Measurements from ENCODE around the gene CCDC91.
"Not testable (repeated sequence)": the region's sequence is repeated elsewhere in the genome, so short reads cannot be mapped to it uniquely, and the experiment has no call there.

Gene CCDC91

DNA sequence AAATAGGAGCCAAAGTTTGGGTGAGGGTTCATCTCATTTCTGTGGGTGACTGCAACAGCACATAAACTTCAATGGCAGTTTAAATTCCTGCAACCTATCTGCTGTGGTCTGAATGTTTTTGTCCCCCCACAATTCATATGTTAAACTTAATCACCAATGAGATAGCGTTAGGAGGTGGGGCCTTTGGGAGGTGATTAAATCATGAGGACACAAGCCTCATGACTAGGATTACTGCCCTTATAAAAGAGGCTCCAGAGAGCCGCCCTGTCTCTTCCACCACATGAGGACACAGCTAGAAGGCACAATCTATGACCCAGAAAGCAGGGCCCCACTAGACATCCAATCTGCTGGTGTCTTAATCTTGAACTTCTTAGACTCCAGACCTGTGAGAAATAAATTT, 3.8 kb upstream of the CCDC91 start:
- DNase-seq: no peak

DNA sequence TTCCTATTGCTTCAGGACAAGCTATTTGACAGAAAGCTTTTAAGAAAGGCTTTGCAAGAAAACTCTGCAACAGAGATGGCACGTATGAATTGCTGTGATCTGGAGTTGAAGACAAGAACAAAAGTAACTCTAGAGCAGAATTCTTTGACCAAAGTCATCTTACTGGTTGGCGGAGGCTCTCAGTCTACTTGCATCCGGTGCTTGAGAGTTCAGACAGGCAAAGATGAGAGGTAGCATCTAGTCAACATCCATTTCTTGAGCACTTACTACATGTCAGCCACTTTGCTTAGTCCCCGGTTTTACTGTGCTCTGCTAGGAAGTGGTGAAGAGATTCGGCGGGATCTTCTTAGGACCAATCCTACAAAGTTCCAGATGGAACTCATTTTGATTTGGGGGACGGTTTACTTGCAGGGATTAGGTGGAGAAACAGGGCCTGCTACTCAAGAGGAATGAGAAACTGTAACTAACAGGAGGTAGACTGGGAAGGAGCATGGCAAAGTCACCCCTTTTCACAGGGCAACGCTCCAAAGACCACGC, 404 bp upstream of the CCDC91 start:
- DNase-seq: no peak

DNA sequence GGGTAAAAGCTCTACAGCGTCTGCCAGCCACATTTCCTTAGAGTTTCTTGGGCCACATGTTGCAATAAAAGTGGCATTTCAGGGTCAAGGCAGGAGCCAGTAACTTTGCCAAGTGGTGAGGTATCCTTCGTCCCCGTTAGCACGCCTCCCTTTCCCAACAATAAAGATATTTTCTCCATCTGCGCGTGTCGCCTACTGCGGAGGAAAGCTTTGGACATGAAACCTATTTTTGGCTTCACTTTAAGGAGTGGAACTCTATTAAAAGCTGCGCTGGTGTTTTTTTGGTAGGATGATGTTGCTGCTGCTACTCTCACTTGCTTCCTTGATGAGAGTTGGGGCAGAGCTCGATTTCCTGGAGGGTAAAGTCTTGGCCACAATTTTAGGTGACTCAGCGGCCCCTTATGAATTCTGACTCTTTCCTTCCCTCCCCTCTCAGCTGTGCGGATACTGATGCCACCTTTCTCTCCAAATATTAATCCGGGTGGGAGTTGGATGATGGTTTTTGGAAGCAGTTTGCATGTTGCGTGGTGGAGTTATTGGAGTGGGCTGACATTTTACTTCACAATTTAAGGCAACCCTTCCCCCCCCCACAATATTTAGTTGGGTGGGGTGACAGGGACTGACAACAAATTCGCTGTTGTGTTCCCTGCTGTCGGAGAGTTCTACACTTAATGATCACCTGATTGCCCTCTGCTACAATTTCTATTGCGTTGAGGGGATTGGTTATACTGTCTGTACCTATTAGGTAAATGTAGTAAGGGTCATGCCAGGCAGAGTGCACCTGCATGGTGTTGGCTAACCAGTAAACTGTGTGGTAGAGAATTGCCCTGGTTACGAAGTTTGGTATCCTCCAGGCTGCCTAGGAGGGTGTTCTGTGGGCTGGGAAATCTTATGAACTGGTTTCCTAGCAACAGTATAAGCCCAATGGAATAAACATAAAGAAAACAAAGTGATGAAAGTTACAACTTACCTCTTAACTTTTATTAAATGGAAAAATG, 1.1 kb downstream of the CCDC91 start:
- no peak for DNase-seq

DNA sequence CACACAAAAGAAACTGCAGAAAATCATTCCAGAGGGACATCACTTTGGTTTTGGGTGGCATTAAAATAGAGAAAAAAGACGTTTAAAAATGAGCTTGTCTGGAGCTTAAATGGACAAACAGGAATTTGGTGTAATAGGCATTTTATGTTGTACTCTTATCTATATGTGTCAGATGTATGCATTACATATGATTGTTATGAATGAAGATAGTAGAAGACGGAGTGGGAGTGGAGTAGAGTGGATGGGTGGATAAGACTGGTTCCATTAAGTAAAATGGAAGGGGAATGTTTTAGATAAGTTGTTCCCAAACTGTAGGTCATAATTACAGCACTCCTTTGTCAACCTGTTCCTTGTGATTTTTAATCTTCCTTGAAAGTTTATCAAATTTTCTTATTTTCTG, 1.9 kb downstream of the CCDC91 start:
- no peak for DNase-seq

DNA sequence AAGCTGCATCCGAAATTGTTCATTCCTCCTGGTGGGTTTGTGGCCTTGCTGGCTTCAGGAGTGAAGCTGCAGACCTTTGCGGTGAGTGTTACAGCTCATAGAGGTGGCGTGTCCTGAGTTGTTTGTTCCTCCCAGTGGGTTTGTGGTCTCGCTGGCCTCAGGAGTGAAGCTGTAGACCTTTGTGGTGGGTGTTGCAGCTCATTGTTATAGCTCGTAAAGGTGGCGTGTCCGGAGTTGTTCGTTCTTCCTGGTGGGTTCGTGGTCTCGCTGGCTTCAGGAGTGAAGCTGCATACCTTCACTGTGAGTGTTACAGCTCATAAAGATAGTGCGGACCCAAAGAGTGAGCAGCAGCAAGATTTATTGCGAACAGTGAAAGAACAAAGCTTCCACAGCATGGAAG, 4.4 kb downstream of the CCDC91 start:
- DNase-seq: not testable (repeated sequence)

DNA sequence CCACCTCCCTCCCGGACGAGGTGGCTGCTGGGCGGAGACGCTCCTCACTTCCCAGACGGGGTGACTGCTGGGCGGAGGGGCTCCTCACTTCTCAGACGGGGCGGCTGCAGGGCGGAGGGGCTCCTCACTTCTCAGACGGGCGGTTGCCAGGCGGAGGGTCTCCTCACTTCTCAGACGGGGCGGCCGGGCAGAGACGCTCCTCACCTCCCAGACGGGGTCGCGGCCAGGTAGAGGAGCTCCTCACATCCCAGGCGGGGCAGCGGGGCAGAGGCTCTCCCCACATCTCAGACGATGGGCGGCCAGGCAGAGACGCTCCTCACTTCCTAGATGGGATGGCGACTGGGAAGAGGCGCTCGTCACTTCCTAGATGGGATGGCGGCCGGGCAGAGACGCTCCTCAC, 10.9 kb downstream of the CCDC91 start:
- not testable (repeated sequence) for DNase-seq

DNA sequence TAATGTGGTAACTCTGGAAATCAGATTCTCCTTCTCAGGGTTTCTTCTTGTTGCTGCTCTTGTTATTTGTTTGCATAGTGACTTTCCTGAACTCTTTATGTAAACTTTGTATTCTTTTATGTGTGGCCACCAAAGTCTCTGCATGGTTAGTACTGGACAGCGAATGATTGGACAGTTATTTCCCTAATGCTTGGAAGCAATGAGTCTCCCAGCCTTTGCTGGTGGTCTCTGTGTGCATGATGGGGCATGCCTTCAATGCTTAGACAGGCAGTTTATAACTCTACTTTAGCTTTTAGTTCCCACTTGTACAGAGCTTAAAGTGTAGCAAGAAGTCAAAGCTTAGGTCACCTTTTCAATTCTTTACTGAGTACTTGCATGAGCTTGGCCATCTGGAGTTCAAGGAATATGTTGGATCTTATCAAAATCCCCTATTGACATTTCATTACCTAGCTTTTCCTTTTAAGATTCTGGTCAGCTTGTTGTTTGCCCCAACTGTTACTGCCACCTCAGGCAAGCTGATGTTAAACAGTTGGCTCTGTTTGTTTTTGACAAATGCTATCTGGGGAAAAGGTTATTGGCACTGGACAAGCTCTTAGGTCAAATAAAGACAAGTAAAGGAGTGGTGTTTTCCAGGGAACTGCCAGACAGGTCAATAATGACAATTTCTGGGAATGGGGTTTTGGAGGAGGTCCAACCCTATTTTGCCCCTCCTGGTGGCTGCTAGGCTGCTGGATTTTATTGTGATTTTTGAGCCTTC, 12.3 kb downstream of the CCDC91 start:
- no peak for DNase-seq

DNA sequence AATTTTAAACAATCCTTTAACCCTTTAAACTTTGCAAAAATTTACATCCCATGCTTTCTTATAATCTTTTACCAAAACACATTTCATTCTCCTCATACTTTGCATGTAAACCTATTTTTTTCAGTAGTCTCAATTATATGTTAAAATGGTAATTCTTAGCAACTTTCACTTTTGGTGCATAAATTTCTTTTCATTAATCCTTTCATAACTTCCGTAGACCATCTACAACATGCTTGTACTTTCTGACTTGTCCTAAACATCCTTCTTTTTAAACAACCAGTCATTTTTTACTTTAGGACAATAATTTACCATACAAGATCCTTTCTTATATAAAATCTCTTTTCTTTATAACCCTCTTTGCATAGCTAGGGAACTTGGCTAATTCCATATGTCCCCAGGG, 19.5 kb downstream of the CCDC91 start:
- DNase-seq: no peak

DNA sequence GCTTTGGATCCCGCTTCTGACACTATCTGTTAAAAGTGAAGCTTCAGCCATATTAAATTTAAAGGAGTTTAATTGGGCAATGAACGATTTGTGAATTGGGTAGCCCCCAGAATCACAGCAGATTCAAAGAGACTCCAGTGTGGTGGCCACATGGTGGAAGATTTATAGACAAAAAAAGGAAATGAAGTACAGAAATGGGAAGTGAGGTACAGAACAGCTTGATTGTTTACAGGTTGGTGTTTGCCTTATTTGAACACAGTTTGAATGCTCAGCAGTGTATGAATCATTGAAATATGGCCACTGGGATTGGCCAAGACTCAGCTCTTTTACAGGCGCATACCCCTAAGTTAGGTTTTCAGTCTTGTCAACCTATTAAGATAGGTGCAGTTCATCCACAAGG, 21.9 kb downstream of the CCDC91 start:
- no peak for DNase-seq

DNA sequence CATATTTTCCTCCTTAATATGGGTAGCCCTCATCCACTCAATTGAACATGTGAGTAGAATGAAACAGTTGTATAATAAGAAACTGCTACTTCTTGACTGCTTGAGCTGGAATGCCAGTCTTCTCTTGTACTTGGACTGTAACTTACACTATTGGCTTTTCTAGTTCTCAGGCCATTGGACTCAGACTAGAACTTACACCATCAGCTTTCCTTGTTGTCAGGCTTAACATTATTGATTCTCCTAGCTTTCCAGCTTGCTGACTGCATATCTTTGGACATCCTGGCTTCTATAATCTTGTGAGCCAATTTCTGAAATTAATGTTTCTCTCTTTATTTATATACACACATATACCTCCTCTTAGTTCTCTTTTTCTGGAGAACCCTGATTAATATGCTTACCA, 24.8 kb downstream of the CCDC91 start:
- DNase-seq: no peak

DNA sequence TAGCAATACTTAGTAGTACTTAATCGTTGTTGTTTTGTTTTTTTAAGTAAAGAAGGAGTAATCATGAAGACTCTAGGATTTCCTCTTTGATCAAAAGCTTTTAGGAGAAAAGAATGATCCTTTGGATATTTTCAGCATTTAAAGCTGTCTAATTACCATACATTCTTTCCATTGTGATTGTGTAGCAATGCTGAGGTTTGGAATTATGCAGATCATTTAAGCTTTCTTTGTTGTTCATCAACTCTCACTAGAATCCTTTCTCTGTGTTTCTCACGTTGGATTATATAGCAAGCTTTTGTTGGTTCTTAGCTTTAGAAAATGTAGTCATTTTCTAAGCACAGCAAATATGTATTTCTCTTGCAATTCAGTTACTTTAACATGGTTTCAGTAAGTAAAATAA, 25.8 kb downstream of the CCDC91 start:
- no peak for DNase-seq

DNA sequence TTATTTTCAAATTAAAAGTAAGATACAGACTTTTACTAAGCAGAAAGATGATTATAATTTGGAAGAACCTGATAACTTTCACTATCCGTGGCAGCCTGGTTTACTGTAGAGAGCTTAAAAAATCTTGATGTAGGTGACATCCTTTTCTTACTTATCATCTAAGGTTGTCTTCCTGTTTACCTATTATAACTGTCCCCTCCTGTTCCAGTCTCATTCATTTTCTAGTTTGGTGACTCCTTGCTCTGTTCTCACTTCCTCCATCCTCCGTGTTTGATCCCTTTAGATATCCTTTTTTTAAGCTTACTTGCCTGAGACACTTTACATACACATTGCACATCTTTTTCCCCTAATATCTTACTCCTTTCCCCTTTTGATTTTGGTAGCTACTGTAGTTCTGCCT, 27.5 kb downstream of the CCDC91 start:
- DNase-seq: no peak

DNA sequence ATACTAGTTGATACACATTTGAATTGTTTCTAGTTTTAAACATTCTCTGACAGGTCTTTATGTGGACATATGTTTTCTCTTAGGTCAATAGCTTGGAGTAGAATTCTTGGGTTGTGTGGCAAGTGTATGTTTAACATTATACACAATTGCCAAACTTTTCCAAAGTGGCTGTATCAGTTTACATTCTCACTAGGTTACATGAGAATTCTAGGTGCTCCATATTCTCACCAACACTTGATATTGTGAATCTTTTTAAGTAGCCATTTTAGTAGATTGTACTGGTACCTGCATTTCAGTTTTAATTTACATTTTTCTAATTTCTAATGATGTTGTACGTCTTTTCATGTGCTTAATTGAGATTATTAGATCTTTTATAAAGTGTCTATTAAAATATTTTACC, 28.6 kb downstream of the CCDC91 start:
- DNase-seq: no peak

DNA sequence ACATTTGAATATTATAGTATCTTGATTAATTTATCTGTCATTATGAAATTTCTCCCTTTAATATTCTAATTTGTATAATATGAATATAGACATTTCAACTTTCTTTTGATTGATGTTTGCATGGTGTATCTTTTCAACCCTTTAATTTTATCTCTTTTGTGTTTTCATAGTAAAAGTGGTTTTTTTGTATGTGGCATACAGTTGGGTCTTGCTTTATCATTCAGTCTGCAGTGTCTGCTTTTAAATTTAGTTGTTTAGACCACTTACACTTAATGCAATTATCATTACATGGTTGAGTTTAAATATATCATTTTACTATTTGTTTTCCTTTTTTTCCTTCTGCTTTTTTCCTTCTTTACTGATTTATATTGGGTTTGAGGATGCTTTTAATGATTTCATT, 29.6 kb downstream of the CCDC91 start:
- DNase-seq: no peak

DNA sequence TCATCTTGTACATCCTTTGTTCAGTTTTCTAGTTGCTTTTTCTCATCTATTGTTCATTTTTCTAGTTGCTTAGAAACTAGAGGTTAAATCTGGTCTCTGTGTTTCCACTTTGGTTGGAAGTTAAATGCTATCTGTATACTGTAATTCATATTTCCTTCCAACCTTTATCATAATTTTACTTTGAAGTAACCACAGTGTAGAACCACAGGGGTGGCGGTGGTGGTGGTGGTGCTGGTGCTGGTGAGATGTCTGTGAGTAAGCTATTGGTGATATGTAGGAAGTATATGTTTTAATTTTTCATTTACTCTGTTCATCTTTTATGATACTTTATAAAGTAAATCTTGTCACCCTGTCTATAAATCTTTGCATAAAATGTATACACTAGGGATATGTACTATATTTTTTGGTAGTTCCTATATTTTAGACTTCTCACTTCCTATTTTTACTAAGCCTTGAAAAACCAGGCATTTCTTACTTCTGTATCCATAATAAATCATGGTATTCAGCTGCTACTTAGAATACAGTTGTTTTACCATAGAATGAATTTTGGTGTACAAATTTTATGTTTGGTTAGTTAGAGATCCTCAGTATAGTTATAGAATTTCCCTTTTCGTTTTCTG, 31.9 kb downstream of the CCDC91 start:
- DNase-seq: no peak

DNA sequence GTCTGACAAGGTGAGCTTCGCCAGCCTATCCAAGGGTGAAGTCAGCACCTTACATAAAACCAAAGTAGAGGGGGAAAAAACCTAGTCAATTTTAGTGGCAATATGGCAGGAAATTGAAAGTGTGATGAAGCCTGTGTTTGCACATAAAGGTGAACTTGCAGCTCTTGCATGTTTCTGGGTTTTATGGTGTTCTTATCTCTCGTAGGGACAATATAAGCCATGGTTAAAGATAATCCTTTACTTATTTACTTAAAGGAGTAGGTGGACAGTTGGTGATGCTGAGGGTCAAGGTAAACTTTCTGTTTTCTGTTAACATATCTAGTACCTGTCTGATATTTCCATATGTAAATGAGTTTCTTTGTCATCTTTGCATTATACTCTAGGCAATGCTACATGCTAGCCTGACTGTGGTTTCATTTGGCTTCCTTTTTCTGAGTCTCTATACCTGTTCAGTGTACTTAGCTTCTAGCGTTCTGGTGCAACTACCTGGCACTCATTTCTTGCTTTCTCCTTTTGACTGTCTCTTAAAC, 32.8 kb downstream of the CCDC91 start:
- DNase-seq: no peak

DNA sequence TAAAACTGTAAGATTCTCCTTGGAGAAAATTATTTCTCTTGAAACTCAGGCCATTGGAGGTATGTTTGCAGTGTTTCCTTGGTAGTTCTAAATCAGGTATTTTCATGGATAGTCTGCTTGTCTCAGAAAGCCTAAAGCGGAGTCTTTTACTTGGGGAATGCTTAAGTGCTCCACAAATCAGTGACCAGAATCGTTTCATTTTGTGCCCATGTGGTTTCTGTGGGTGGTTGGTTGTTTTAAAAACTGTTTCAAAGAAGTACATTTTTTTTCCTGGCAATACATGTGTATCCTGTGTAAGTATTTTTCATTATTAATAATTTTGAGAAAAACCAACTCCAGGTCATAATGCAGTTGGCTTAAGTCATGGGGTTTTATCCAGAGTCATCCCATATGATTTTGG, 33.6 kb downstream of the CCDC91 start:
- DNase-seq: no peak

DNA sequence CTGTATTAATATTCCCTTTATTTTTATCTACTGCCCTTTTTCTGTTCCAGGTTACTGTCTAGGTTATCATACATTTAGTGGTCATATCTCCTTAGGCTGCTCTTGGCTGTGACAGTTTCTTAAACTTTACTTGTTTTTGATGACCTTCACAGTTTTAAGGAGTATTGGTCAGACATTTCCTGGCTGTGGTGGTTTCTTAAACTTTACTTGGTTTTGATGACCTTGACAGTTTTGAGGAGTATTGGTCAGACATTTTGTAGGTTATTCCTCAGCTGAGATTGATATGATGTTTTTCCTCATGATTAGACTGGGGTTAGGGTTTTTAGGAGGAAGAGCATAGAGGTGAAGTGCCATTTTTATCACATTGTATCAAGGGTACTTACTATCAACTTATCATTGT, 36.4 kb downstream of the CCDC91 start:
- DNase-seq: no peak

DNA sequence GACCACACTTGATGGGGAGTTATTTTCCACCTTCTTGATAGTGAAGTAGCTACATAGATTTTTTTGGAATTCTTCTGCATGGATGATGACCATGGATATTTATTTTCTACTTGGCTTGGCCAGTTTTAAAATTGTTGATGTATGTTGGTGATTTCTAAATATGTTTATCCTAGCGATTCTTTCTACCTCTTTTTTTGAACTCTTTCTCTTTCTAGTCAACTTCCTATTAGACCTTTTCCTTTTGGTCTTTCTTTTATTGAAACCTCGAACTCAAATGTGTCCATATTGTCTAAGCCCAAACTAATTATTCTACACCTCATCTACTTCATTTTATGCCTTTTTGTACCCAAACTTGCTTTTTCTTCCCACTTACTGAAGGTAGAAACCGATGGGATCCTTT, 37.0 kb downstream of the CCDC91 start:
- DNase-seq: no peak

DNA sequence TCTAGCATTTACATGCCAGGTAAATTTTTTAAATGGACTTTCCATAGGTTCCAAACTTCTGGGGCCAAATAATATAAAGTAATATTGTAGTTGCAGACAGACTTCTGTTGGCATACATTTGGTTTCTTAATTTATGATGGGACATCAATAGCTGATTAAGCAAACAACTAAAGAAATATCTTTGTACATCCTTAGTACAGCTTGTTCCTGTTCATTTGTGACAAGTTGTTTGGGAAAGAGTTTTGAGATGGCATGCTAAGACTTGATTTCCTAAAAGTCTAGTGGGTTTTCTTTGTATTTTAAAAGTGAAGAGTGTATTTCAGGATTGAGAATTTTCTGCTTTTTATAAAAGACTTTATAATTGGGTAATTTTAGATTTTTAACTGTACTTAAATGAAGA, 41.0 kb downstream of the CCDC91 start:
- no peak for DNase-seq

DNA sequence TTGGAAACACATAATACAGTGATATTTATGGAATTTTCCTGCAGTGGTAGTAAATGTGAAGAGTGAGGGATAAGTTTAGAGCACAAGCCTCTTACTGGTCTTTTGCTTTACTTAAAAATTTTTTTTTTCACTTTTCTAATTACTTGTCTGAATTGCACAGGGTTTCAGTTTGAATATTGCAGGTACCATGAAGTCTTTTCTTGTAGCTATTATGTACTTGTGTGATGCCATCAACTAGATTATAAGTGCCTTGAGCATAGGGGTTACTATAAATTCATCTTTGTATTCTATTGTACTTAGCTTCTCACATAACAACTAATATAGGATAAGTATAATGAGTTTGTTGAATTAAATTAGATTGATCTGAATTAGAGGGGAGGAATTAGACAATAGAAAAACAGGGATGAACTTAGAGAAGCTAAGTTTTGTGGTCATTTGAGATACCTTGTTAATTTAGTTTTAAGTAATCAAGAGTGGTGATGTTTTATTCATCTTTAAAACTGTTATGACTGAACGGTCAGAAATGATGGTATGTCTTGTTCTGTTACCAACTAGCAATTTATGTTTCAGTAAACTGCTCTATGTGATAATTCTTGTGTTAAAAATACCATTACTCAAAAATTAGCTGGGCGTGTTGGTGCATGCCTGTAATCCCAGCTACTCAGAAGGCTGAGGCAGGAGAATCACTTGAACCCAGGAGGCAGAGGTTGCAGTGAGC, 42.1 kb downstream of the CCDC91 start:
- no peak for DNase-seq

DNA sequence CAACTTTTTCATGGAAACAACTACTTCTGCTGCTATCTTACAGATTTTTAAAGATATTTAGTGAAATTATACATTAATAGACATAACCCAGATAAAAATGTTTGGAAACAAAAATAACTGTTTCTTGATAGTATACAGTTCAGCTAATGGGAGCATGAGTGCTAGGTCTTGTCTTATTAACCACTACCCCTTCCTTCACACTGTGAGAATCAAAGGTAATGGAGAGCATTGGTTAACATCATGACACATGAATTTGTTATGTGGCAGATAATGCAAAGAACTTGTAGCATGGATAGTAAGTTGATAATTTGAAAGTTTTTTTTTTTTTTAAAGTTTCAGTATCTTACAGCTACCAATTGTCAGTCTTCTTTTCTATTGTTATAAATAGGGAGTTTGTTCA, 44.2 kb downstream of the CCDC91 start:
- no peak for DNase-seq

DNA sequence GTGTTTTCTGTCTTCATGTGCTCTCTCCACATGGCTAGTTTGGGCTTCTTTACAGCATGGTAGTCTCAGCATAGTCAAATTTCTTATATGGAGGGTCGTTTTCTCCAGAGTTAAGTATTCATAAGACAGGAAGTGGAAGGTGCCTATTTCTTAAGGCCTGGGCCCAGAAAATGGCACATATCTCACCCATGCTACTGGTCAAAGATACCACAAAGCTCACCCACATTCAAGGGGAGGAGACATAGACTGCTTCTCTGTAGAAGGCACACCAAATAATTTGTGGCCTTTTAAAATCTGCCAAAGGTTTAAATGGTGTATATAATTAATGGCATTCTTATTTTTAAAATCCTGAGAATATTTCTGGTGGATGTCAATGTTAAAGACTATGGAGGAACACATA, 44.8 kb downstream of the CCDC91 start:
- DNase-seq: no peak

All from GDM1 (cell line).